NCI-H82 treated with DMSO at 0.1 percent for 48 hours (cell line): Measurements from ENCODE around the gene CABCOCO1.
"Not testable (repeated sequence)": the region's sequence is repeated elsewhere in the genome, so short reads cannot be mapped to it uniquely, and the experiment has no call there.

ENCODE experiments used
- DNase-seq: peaks from one replicate; lab custom pipeline; 2025; ENCODE audit not compliant: unreplicated experiment; lab: John Stamatoyannopoulos, UW

Gene CABCOCO1

GRCh38 chr10:61708846-61709245 is 46.1 kb downstream of the CABCOCO1 start:
- DNase-seq: no peak

- DNase-seq: not testable (repeated sequence)
These were observed 49.4 kb downstream of the CABCOCO1 start for GRCh38 chr10:61712105-61712504.

GRCh38 chr10:61719475-61719874 is 56.7 kb downstream of the CABCOCO1 start:
- DNase-seq: not testable (repeated sequence)

GRCh38 chr10:61719906-61720305 is 57.2 kb downstream of the CABCOCO1 start:
- no peak for DNase-seq

GRCh38 chr10:61721431-61721830 is 58.7 kb downstream of the CABCOCO1 start:
- DNase-seq: no peak

- DNase-seq: not testable (repeated sequence)
These were observed 62.5 kb downstream of the CABCOCO1 start for GRCh38 chr10:61725221-61725620.

- no peak for DNase-seq
These were observed 66.9 kb downstream of the CABCOCO1 start for GRCh38 chr10:61729596-61729995.

GRCh38 chr10:61730671-61731070 is 67.9 kb downstream of the CABCOCO1 start:
- DNase-seq: no peak

GRCh38 chr10:61731638-61732037 is 68.9 kb downstream of the CABCOCO1 start:
- DNase-seq: no peak

GRCh38 chr10:61732629-61733278 is 70.0 kb downstream of the CABCOCO1 start:
- DNase-seq: no peak

GRCh38 chr10:61733358-61733940 is 70.7 kb downstream of the CABCOCO1 start:
- DNase-seq: no peak

- no peak for DNase-seq
These were observed 73.2 kb downstream of the CABCOCO1 start for GRCh38 chr10:61735882-61736281.

- not testable (repeated sequence) for DNase-seq
These were observed 74.7 kb downstream of the CABCOCO1 start for GRCh38 chr10:61737455-61737854.

GRCh38 chr10:61742812-61743211 is 80.1 kb downstream of the CABCOCO1 start:
- DNase-seq: no peak

GRCh38 chr10:61744469-61744868 is 81.7 kb downstream of the CABCOCO1 start:
- no peak for DNase-seq

- DNase-seq: no peak
These were observed 83.6 kb downstream of the CABCOCO1 start for GRCh38 chr10:61746377-61746776.

- no peak for DNase-seq
These were observed 84.6 kb downstream of the CABCOCO1 start for GRCh38 chr10:61747307-61747706.

- DNase-seq: no peak
These were observed 86.6 kb downstream of the CABCOCO1 start for GRCh38 chr10:61749291-61749690.

GRCh38 chr10:61750943-61751471 is 88.3 kb downstream of the CABCOCO1 start:
- peak; percentile 3 for DNase-seq

GRCh38 chr10:61751599-61751998 is 88.9 kb downstream of the CABCOCO1 start:
- no peak for DNase-seq

- no peak for DNase-seq
These were observed 89.6 kb downstream of the CABCOCO1 start for GRCh38 chr10:61752111-61753011.

GRCh38 chr10:61753453-61753852 is 90.7 kb downstream of the CABCOCO1 start:
- DNase-seq: no peak
